K562 (cell line): Measurements from ENCODE around the gene HOPX. TPM values are rescaled to one million over a fixed set of nuclear protein-coding genes. Genes with fewer than 3 reads are reported as not detected.

Experiments
- ATAC-seq: fragments of 200-7000 bp; cut with Tn5 transposase; 3 replicates; pipeline ENCODE4 v1.9.1; 2020; ENCODE audit warnings: moderate library complexity
- BruUV-seq: library from RNA; stranded (reverse); fragments of 400-500 nt; replicated peaks from 2 replicates; lab custom pipeline; 2021; lab: Mats Ljungman, UMichigan
- CTCF ChIA-PET: fragments of 300-600 bp; formaldehyde crosslinking; extraction: SDS; loops from one replicate; lab custom pipeline; 2021; ENCODE audit warnings: low intra/inter-chr PET ratio; lab: Yijun Ruan, JAX
- POLR2A ChIA-PET: fragments of 300-600, 350-650 bp; sonication (Branson Sonifier 250); formaldehyde crosslinking; extraction: SDS; loops from one replicate; lab custom pipeline; 2021; ENCODE audit warnings: antibody characterized with exemption, inconsistent platforms; lab: Yijun Ruan, JAX
- DNase-seq, 4 experiments: peaks; one replicate each; pipeline versions ENCODE4 v3.0.0 to v3.0.0-alpha.2; 2011 to 2018; ENCODE audit warnings: low spot score in 3 of 4, mixed read lengths in 3 of 4; ENCODE audit errors: extremely low read depth in 1 of 4
- FAIRE-seq: peaks from 2 replicates; lab custom pipeline; 2011; peaks lifted over from hg19 to GRCh38; lab: Jason Lieb, UNC
- H2AFZ ChIP-seq: 2 replicates; pipeline ENCODE4 v1.6.0; 2011; ENCODE audit warnings: low read depth, low read length, control low read depth, inconsistent platforms
- H3K27ac ChIP-seq: fragments of 200-600 bp; 3 replicates; pipeline ENCODE4 v1.8.0; 2011; ENCODE audit warnings: low read depth, mild to moderate bottlenecking, control low read depth, inconsistent platforms, low read length, moderate library complexity, mixed read lengths; ENCODE audit errors: extremely low read depth
- H3K27me3 ChIP-seq, 2 experiments: fragments of 300-600 bp in 1 of 2; 2 replicates in 1 of 2; 3 replicates in 1 of 2; pipeline versions ENCODE4 v1.6.0 to v1.8.0; 2011; ENCODE audit warnings: inconsistent platforms in 2 of 2, low read length in 2 of 2, mild to moderate bottlenecking in 1 of 2, mixed read lengths in 1 of 2, moderate library complexity in 1 of 2; ENCODE audit not compliant: control insufficient read depth in 2 of 2, insufficient read depth in 2 of 2
- H3K36me3 ChIP-seq: fragments of 300-600 bp; 3 replicates; pipeline ENCODE4 v1.8.0; 2011; ENCODE audit warnings: mild to moderate bottlenecking, low read length, inconsistent platforms; ENCODE audit not compliant: control insufficient read depth, insufficient read depth
- H3K4me1 ChIP-seq, 2 experiments: fragments of 200-600 bp in 1 of 2; replicated peaks in 1 of 2; 2 replicates in 1 of 2; 3 replicates in 1 of 2; pipeline versions ENCODE4 v1.5.1 to v1.8.0; 2011; ENCODE audit warnings: inconsistent platforms in 2 of 2, low read length in 2 of 2, mild to moderate bottlenecking in 1 of 2, mixed read lengths in 1 of 2, moderate library complexity in 1 of 2; ENCODE audit not compliant: control insufficient read depth in 2 of 2, insufficient read depth in 2 of 2
- H3K4me2 ChIP-seq: 2 replicates; pipeline ENCODE4 v1.6.1; 2011; ENCODE audit warnings: low read length, control low read depth, inconsistent platforms, mixed read lengths; ENCODE audit not compliant: insufficient read depth
- H3K4me3 ChIP-seq: fragments of 200-600 bp; sonication (generic), shearing (Covaris generic); 2 replicates; pipeline ENCODE4 v1.5.1; 2016; ENCODE audit warnings: control low read depth, inconsistent platforms
- H3K79me2 ChIP-seq: fragments of 200-600 bp; 3 replicates; pipeline ENCODE4 v1.8.0; 2011; ENCODE audit warnings: low read length, inconsistent platforms; ENCODE audit not compliant: control insufficient read depth, insufficient read depth
- H3K9ac ChIP-seq, 2 experiments: 2 replicates each; pipeline versions ENCODE4 v1.6.0 to v1.6.1; 2011; ENCODE audit warnings: low read depth in 2 of 2, low read length in 2 of 2, control low read depth in 1 of 2, inconsistent platforms in 1 of 2, mild to moderate bottlenecking in 1 of 2, mixed read lengths in 1 of 2; ENCODE audit not compliant: insufficient read depth in 1 of 2
- H3K9me1 ChIP-seq: one replicate; pipeline ENCODE4 v1.6.0; 2011; ENCODE audit warnings: inconsistent platforms, mild to moderate bottlenecking, low read length, moderate library complexity; ENCODE audit not compliant: control insufficient read depth, insufficient read depth
- H3K9me3 ChIP-seq: replicated peaks from 2 replicates; pipeline ENCODE4 v1.5.1; 2011; ENCODE audit warnings: low read depth, low read length, inconsistent platforms; ENCODE audit not compliant: control insufficient read depth, insufficient read depth
- H4K20me1 ChIP-seq: replicated peaks from 2 replicates; pipeline ENCODE4 v1.6.1; 2011; ENCODE audit warnings: low read length, inconsistent platforms, mixed read lengths; ENCODE audit not compliant: control insufficient read depth, insufficient read depth
- HDGF ChIP-seq: fragments of 450-650 bp; IDR thresholded peaks from 2 replicates; pipeline ENCODE4 v1.6.1; 2016
- KDM5B ChIP-seq: fragments of 200-600 bp; sonication (generic); IDR thresholded peaks from 2 replicates; pipeline ENCODE4 v1.6.1; 2012; ENCODE audit warnings: low read depth, mild to moderate bottlenecking, moderate library complexity, low read length, control low read depth, inconsistent platforms; ENCODE audit not compliant: insufficient replicate concordance
- MEF2A ChIP-seq: IDR thresholded peaks from 2 replicates; pipeline ENCODE4 v1.6.1; 2011; ENCODE audit warnings: low read depth, mild to moderate bottlenecking, low read length, moderate library complexity; ENCODE audit not compliant: control insufficient read depth
- PURB ChIP-seq: sonication (generic); formaldehyde crosslinking; IDR thresholded peaks from 2 replicates; pipeline ENCODE4 v1.9.0; 2021; ENCODE audit warnings: low read depth, mild to moderate bottlenecking, missing genetic modification reagents
- SRF ChIP-seq, 2 experiments: fragments of 250-450, 450-650 bp in 1 of 2; sonication (Bioruptor Pico) in 1 of 2; sonication (generic) in 1 of 2; formaldehyde crosslinking; IDR thresholded peaks; 2 replicates each; pipeline versions ENCODE4 v1.5.0 to v1.5.1; 2020 to 2022; ENCODE audit warnings: mild to moderate bottlenecking in 1 of 2, missing genetic modification reagents in 1 of 2
- ZBTB11 ChIP-seq, 3 experiments: fragments of 200-800 bp in 1 of 3; fragments of 250-450 bp in 1 of 3; fragments of 450-650 bp in 1 of 3; sonication (Bioruptor Pico) in 1 of 3; sonication (Bioruptor generic) in 1 of 3; formaldehyde crosslinking in 1 of 3; IDR thresholded peaks; 2 replicates each; pipeline versions ENCODE4 v1.6.1 to v1.8.0; 2016 to 2022; ENCODE audit warnings: mild to moderate bottlenecking in 2 of 3, missing genetic modification characterization in 2 of 3, missing compliant biosample characterization in 1 of 3, moderate library complexity in 1 of 3
- ZNF217 ChIP-seq: sonication (generic); formaldehyde crosslinking; IDR thresholded peaks from 2 replicates; pipeline ENCODE4 v1.8.0; 2022; ENCODE audit warnings: mild to moderate bottlenecking, missing genetic modification reagents
- WGBS: fragments of 100-300 bp; shearing (Covaris generic); methylation state at CpG from one replicate; pipeline ENCODE4 v1.1.6; 2016; ENCODE audit warnings: low coverage, mixed read lengths; ENCODE audit not compliant: insufficient coverage; ENCODE audit errors: missing lambda C conversion rate; 5-methylcytosine and 5-hydroxymethylcytosine counted together
- in situ Hi-C: fragments of 300-500 bp; cut with MboI; formaldehyde crosslinking; loops from 4 replicates; pipeline ENCODE4 v1.15.0; 2018; ENCODE audit warnings: inconsistent platforms, mixed read lengths
- intact Hi-C: fragments of 100-400 bp; cut with micrococcal nuclease; formaldehyde crosslinking; loops from 2 replicates; pipeline ENCODE4 v1.14.2; 2022
- polyA plus RNA-seq, 8 experiments: library from polyadenylated mRNA; depleted of rRNA in 4 of 8; stranded (reverse) in 5 of 8; unstranded in 3 of 8; fragments of >200 nt; fragmentation: Nextera tagmentation in 2 of 8; fragmentation: Illumina TruSeq in 1 of 8; extraction: Ambion mirVana in 2 of 8; extraction: Trizol in 1 of 8; gene quantifications; 2 replicates each; pipeline versions ENCODE4 v1.2.1 to v1.2.3, GENCODE V29; 2011 to 2014; ENCODE audit warnings: inconsistent platforms in 1 of 8, missing spikeins in 1 of 8
- total RNA-seq, 7 experiments: library from RNA; depleted of rRNA in 6 of 7; stranded (reverse); fragments of >200 nt in 6 of 7; fragmentation: Illumina TruSeq in 2 of 7; extraction: Trizol in 2 of 7; gene quantifications; 2 replicates each; pipeline versions ENCODE4 v1.2.1 to v1.2.3, GENCODE V29; 2011 to 2021; ENCODE audit warnings: low replicate concordance in 1 of 7

Gene HOPX
- total and polyA plus RNA-seq, 9 of the 15 experiments (the other 6 are each of a cell fraction or from before 2014, with no cell fraction given): 0.24 TPM; not detected in 8

- Histone ChIP-seq H3K36me3 (no peaks in the 10 kb centered on the region), H3K27ac (no peak overlapping the region), H3K4me2 (no peak overlapping the region), H4K20me1 (no peaks in the 10 kb centered on the region), H3K4me1 (no peaks in the 10 kb centered on the region), H3K9me1 (no peaks in the 10 kb centered on the region), H3K9me3 (no peaks in the 10 kb centered on the region), H3K79me2 (no peaks in the 10 kb centered on the region), H3K9ac (no peak overlapping the region), H3K4me3 (no peak overlapping the region), H3K27me3 (peaks cover 2 to 8% of the 10 kb centered on the region in 2 experiments; a peak in 2 of 5 replicates), H2AFZ (no peak overlapping the region; the same call in 1 of the 2 replicates)
- ATAC-seq (no peak), FAIRE-seq (no peak), DNase-seq (no peak)
- ChIA-PET CTCF (no interaction called here), POLR2A (interaction anchor here (0.9 kb wide), 1 partner anchor 102 kb away, joined by 3 read pairs; no protein-coding TSS in a partner anchor)
- in situ Hi-C loops (no loop called here), intact Hi-C loops (no loop called here)
- 15% methylated on average over 2 of the region's 2 CpGs for WGBS
- TF ChIP-seq KDM5B: no peak
- 0 out of 2 replicates have a peak, but pooled peaks have one; percentile 27 for TF ChIP-seq MEF2A
- no TSS peak for BruUV-seq
Observed at GRCh38 chr4:56701644-56702043, 20.5 kb upstream of the HOPX start.

DNA sequence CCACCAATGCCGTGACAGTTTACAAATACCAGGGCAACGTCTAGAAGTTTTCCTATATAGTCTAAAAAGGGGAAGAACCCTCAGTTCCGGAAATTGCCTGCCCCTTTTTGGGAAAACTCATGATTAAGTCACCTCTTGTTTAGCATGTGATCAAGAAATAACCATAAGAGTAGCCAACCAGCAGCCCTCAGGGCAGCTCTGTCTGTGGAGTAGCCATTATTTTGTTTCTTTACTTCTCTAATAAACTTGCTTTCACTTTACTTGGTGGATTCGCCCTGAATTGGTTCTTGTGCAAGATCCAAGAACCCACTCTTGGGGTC is 20.0 kb upstream of the HOPX start:
- Histone ChIP-seq H3K4me1 (no peaks in the 10 kb centered on the region), H3K4me3 (no peak overlapping the region), H3K9me3 (no peaks in the 10 kb centered on the region), H3K27me3 (peaks cover under 1 to 8% of the 10 kb centered on the region in 2 experiments; a peak in 2 of 5 replicates), H4K20me1 (no peaks in the 10 kb centered on the region), H3K9me1 (no peaks in the 10 kb centered on the region), H3K79me2 (no peaks in the 10 kb centered on the region), H3K36me3 (no peaks in the 10 kb centered on the region), H3K9ac (no peak overlapping the region), H3K27ac (no peak overlapping the region), H2AFZ (peak overlapping the region; percentile 40; the same call in 1 of the 2 replicates), H3K4me2 (peak overlapping the region; percentile 8; the same call in 1 of the 2 replicates)
- FAIRE-seq (no peak), ATAC-seq (no peak), DNase-seq (no peak)
- CTCF ChIA-PET: no interaction called here
- BruUV-seq: no TSS peak
- in situ Hi-C loops (no loop called here), intact Hi-C loops (no loop called here)
- POLR2A ChIA-PET: interaction anchor here (0.9 kb wide), 1 partner anchor 103 kb away, joined by 3 read pairs; no protein-coding TSS in a partner anchor
- TF ChIP-seq HDGF (no peak), ZNF217 (no peak), ZBTB11 (CRISPR knock-in tag; IDR thresholded peaks at IDR 0.05) (0 out of 6 replicates have a peak, but pooled peaks of 1 of the 3 experiments have one; percentile 40), PURB (no peak), SRF (CRISPR knock-in tag; IDR thresholded peaks at IDR 0.05) (peak in 1 of 2 experiments; percentile 90; a peak in 3 of 4 replicates)
- WGBS: 3% methylated on average over 4 of the region's 4 CpGs
